ENCODE measurements around the gene JUNB.

The JUNB gene

DNA sequence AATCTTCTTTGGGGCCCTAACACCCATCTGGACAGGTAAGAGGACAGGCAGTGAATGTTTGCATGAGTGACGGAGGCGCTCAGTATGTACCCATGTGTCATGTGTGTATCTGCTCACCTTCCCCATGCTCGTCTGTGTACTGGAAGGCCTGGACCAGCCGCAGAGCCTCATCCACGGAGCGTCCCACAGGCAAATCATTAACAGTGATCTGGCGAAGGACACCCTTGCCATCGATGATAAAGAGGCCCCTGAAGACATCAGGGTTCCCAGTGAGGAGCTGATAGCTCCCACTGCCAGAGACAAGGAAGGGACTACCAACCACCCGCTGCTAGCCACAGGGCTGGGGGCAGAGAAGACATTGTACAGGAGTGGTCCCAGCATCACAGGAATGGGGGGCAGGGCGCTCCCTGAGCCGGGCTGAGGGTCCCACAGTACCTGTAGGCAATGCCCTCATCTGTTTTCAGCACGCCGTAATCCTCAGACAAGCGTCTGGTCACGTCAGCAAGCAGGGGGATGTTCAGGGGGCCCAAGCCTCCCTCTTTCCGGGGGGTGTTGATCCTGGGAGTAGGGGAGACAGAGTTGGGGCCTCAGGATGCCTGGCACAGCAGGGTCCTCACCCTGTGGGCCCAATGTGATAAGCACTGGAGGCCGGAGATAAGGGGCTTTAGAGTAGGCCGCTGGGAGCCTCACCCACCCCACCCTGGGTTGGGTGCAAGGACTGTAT lies 8.6 kb downstream of the JUNB start:
- Histone ChIP-seq H4K20me1 (ENCODE audit: insufficient read depth, low read length) (no peaks in the 10 kb centered on the region), H3K79me2 (ENCODE audit: low read length) (peaks cover 29% of the 10 kb centered on the region), H3K4me2 (ENCODE audit: low read length) (peak overlapping the region; percentile 92), H3K4me3 (ENCODE audit: low read length) (peak overlapping the region; percentile 91), H2AFZ (ENCODE audit: low read depth, low read length) (no peak overlapping the region), H3K27ac (ENCODE audit: low read length) (0 out of 2 replicates have a peak overlapping the region, but pooled peaks have one; percentile 56), H3K36me3 (replicated peaks; ENCODE audit: low read depth, low read length) (peaks cover 16% of the 10 kb centered on the region), H3K9ac (ENCODE audit: low read length) (peak overlapping the region; percentile 96), H3K27me3 (ENCODE audit: low read depth, low read length) (no peaks in the 10 kb centered on the region), H3K4me1 (ENCODE audit: low read length) (peaks cover 32% of the 10 kb centered on the region), H3K9me3 (ENCODE audit: insufficient read depth, low read length) (no peaks in the 10 kb centered on the region)
- TF ChIP-seq, protein P1, sequence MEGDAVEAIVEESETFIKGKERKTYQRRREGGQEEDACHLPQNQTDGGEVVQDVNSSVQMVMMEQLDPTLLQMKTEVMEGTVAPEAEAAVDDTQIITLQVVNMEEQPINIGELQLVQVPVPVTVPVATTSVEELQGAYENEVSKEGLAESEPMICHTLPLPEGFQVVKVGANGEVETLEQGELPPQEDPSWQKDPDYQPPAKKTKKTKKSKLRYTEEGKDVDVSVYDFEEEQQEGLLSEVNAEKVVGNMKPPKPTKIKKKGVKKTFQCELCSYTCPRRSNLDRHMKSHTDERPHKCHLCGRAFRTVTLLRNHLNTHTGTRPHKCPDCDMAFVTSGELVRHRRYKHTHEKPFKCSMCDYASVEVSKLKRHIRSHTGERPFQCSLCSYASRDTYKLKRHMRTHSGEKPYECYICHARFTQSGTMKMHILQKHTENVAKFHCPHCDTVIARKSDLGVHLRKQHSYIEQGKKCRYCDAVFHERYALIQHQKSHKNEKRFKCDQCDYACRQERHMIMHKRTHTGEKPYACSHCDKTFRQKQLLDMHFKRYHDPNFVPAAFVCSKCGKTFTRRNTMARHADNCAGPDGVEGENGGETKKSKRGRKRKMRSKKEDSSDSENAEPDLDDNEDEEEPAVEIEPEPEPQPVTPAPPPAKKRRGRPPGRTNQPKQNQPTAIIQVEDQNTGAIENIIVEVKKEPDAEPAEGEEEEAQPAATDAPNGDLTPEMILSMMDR (IDR thresholded peaks at IDR 0.05; ENCODE audit: low read depth, low read length) = no peak
- TF ChIP-seq EZH2phosphoT487 (IDR thresholded peaks at IDR 0.05; ENCODE audit: low read depth) = no peak

DNA sequence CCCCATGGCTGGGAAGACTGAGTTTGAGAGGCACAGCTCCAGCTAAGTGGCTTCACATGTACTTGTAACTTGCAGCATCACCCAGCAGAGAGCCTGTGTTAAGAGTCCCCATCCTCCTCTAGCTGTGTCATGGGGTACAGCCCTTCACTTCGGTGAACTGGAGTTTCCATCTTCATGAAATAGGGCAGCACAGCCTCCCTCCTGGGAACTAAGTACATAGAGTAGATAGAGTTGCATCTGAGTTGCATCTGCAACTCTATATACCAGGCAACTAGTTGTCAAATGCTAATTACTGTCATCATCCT lies 9.1 kb downstream of the JUNB start:
- Histone ChIP-seq H2AFZ (ENCODE audit: low read depth, low read length) (no peak overlapping the region), H3K9ac (ENCODE audit: low read length) (peak overlapping the region; percentile 96), H3K27ac (ENCODE audit: low read length) (peak overlapping the region; percentile 56), H4K20me1 (ENCODE audit: insufficient read depth, low read length) (no peaks in the 10 kb centered on the region), H3K36me3 (replicated peaks; ENCODE audit: low read depth, low read length) (peaks cover 16% of the 10 kb centered on the region), H3K27me3 (ENCODE audit: low read depth, low read length) (no peaks in the 10 kb centered on the region), H3K9me3 (ENCODE audit: insufficient read depth, low read length) (no peaks in the 10 kb centered on the region), H3K4me1 (ENCODE audit: low read length) (peaks cover 28% of the 10 kb centered on the region), H3K4me3 (ENCODE audit: low read length) (peak overlapping the region; percentile 91), H3K79me2 (ENCODE audit: low read length) (peaks cover 25% of the 10 kb centered on the region), H3K4me2 (ENCODE audit: low read length) (peak overlapping the region; percentile 92)
- TF ChIP-seq, protein P1 (IDR thresholded peaks at IDR 0.05; ENCODE audit: low read depth, low read length) = no peak
- TF ChIP-seq EZH2phosphoT487 (IDR thresholded peaks at IDR 0.05; ENCODE audit: low read depth) = no peak

GRCh38 chr19:12800923-12801465 lies 9.7 kb downstream of the JUNB start:
- H4K20me1 ChIP-seq (ENCODE audit: insufficient read depth, low read length) = no peaks in the 10 kb centered on the region
- H3K4me3 ChIP-seq (ENCODE audit: low read length) = peak overlapping the region; percentile 91
- peak overlapping the region; percentile 96 for H3K9ac ChIP-seq (ENCODE audit: low read length)
- H3K79me2 ChIP-seq (ENCODE audit: low read length) = peaks cover 23% of the 10 kb centered on the region
- H3K27me3 ChIP-seq (ENCODE audit: low read depth, low read length) = no peaks in the 10 kb centered on the region
- peaks cover 26% of the 10 kb centered on the region for H3K4me1 ChIP-seq (ENCODE audit: low read length)
- H3K4me2 ChIP-seq (ENCODE audit: low read length) = peak overlapping the region; percentile 92
- H2AFZ ChIP-seq (ENCODE audit: low read depth, low read length) = peak overlapping the region; percentile 62; the same call in 1 of the 2 replicates
- no peaks in the 10 kb centered on the region for H3K9me3 ChIP-seq (ENCODE audit: insufficient read depth, low read length)
- H3K27ac ChIP-seq (ENCODE audit: low read length) = peak overlapping the region; percentile 56
- H3K36me3 ChIP-seq (replicated peaks; ENCODE audit: low read depth, low read length) = peaks cover 16% of the 10 kb centered on the region
- no peak for TF ChIP-seq EZH2phosphoT487 (IDR thresholded peaks at IDR 0.05; ENCODE audit: low read depth)
- TF ChIP-seq, protein P1 (IDR thresholded peaks at IDR 0.05; ENCODE audit: low read depth, low read length) = peak; percentile 22; the same call in 1 of the 2 replicates

DNA sequence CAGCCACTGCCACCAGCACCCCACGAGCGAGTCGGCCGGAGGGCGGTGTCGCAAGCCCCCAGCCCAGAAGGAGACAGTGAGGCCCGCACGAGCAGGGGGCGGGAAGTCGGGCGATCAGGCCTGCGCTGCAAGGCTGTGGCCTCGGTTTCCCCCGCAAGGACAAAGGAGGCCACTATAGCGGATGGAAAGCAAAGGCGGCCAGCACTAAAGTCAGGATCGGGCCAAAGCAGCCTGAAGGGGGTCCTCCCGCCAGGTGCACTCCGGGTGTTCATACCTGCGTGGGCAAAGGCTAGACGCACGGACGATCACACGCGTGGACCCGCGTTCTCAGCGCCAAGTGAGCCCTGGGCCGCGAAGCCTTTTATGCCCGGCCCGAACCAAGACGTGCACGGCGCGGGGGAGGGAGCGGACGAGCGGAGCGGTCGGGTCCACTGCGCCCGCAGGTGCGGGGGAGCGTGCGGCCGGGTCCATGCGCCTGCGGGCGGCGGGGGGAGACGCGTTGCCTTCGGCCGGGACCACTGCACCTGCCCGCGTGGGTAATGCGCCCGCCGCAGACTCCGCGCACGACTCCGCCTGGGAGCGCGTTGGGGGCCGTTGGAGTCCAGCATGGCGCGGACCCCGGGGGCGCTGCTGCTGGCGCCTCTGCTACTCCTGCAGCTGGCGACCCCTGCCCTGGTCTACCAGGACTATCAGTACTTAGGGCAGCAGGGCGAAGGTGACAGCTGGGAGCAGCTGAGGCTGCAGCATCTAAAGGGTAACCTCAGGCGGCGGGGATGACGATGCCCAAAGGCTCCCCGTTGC lies 10.4 kb downstream of the JUNB start, which contains the start of the genes PRDX2 and THSD8:
PRDX2 (minus strand) TSS at position 335 of the 801 bp plus-strand sequence. CDS start 539 bp downstream, outside the sequence.
THSD8 (plus strand) TSS at position 604 of the 801 bp plus-strand sequence; CDS start at position 607, 3 bp downstream.
- peak within 1 kb of the TSS; percentile 56 for H3K27ac ChIP-seq (ENCODE audit: low read length)
- peaks cover 24% of the 10 kb centered on the region for H3K79me2 ChIP-seq (ENCODE audit: low read length)
- peaks cover 21% of the 10 kb centered on the region for H3K4me1 ChIP-seq (ENCODE audit: low read length)
- H3K27me3 ChIP-seq (ENCODE audit: low read depth, low read length) = no peaks in the 10 kb centered on the region
- peak within 1 kb of the TSS; percentile 92 for H3K4me2 ChIP-seq (ENCODE audit: low read length)
- peaks cover 16% of the 10 kb centered on the region for H3K36me3 ChIP-seq (replicated peaks; ENCODE audit: low read depth, low read length)
- H3K9me3 ChIP-seq (ENCODE audit: insufficient read depth, low read length) = no peaks in the 10 kb centered on the region
- no peaks in the 10 kb centered on the region for H4K20me1 ChIP-seq (ENCODE audit: insufficient read depth, low read length)
- TF ChIP-seq, protein P1 (IDR thresholded peaks at IDR 0.05; ENCODE audit: low read depth, low read length) = 0 out of 2 replicates have a peak, but pooled peaks have one; percentile 17
- no peak for TF ChIP-seq EZH2phosphoT487 (IDR thresholded peaks at IDR 0.05; ENCODE audit: low read depth)
- peak within 1 kb of the TSS; percentile 91 for H3K4me3 ChIP-seq (ENCODE audit: low read length)
- H2AFZ ChIP-seq (ENCODE audit: low read depth, low read length) = peak within 1 kb of the TSS; percentile 86
- peak within 1 kb of the TSS; percentile 96 for H3K9ac ChIP-seq (ENCODE audit: low read length)
